WTC11 (cell line): ENCODE measurements around the gene AANAT. TPM values are rescaled to one million over a fixed set of nuclear protein-coding genes. Genes with fewer than 3 reads are reported as not detected.

Experiments
- ATAC-seq: fragments of 200-7000 bp; cut with Tn5 transposase; 2 replicates; pipeline ENCODE4 v1.10.0; 2021; ENCODE audit warnings: mild to moderate bottlenecking, moderate library complexity
- CTCF ChIA-PET: fragments of 300-600 bp; sonication (Branson Sonifier 250); formaldehyde crosslinking; loops from one replicate; lab custom pipeline; 2021; ENCODE audit warnings: antibody characterized with exemption; lab: Charles Lee
- POLR2A ChIA-PET: fragments of 350-600 bp; sonication (Branson Sonifier 250); formaldehyde crosslinking; loops from one replicate; lab custom pipeline; 2021; ENCODE audit warnings: antibody characterized with exemption; lab: Charles Lee
- DNase-seq: peaks from one replicate; pipeline ENCODE4 v3.0.0; 2021; ENCODE audit warnings: low spot score
- H3K27ac Mint-ChIP-seq: 2 replicates; pipeline ENCODE4 v1.8.0; 2021; ENCODE audit warnings: mixed read lengths
- H3K27me3 Mint-ChIP-seq: 2 replicates; pipeline ENCODE4 v1.8.0; 2021; ENCODE audit warnings: low read depth, mild to moderate bottlenecking, moderate library complexity, mixed read lengths
- H3K36me3 Mint-ChIP-seq: 2 replicates; pipeline ENCODE4 v1.8.0; 2021; ENCODE audit warnings: mixed read lengths
- H3K4me1 Mint-ChIP-seq: 2 replicates; pipeline ENCODE4 v1.8.0; 2022; ENCODE audit warnings: mixed read lengths
- H3K4me3 Mint-ChIP-seq: 2 replicates; pipeline ENCODE4 v1.8.0; 2021; ENCODE audit warnings: mild to moderate bottlenecking, moderate library complexity, mixed read lengths
- H3K9me3 Mint-ChIP-seq: 2 replicates; pipeline ENCODE4 v1.8.0; 2021; ENCODE audit warnings: mixed read lengths
- AFF4 ChIP-seq: sonication (generic); formaldehyde crosslinking; IDR thresholded peaks from 2 replicates; pipeline ENCODE4 v1.8.1; 2023; ENCODE audit warnings: mild to moderate bottlenecking, missing genetic modification reagents, borderline replicate concordance
- ATF3 ChIP-seq: sonication (generic); formaldehyde crosslinking; conservative IDR thresholded peaks from 2 replicates; pipeline ENCODE4 v1.8.1; 2022; ENCODE audit warnings: mild to moderate bottlenecking, missing genetic modification reagents
- CBFB ChIP-seq: sonication (generic); formaldehyde crosslinking; IDR thresholded peaks from 2 replicates; pipeline ENCODE4 v1.8.1; 2022; ENCODE audit warnings: mild to moderate bottlenecking, low read depth, missing genetic modification reagents
- CREB1 ChIP-seq: sonication (generic); formaldehyde crosslinking; IDR thresholded peaks from 2 replicates; pipeline ENCODE4 v1.8.0; 2023; ENCODE audit warnings: mild to moderate bottlenecking, missing genetic modification reagents
- CTCF ChIP-seq: fragments of 200-600 bp; IDR thresholded peaks from 2 replicates; pipeline ENCODE4 v1.8.0; 2022; ENCODE audit warnings: antibody characterized with exemption
- E2F4 ChIP-seq: sonication (generic); formaldehyde crosslinking; IDR thresholded peaks from 2 replicates; pipeline ENCODE4 v1.8.1; 2022; ENCODE audit warnings: low read depth, mild to moderate bottlenecking, moderate library complexity, missing genetic modification reagents, borderline replicate concordance
- ELF4 ChIP-seq: sonication (generic); formaldehyde crosslinking; IDR thresholded peaks from 2 replicates; pipeline ENCODE4 v1.8.1; 2022; ENCODE audit warnings: low read depth, mild to moderate bottlenecking, moderate library complexity, missing genetic modification reagents
- FOXP4 ChIP-seq: sonication (generic); formaldehyde crosslinking; IDR thresholded peaks from 2 replicates; pipeline ENCODE4 v1.8.0; 2022; ENCODE audit warnings: mild to moderate bottlenecking, missing genetic modification reagents
- IRF2 ChIP-seq: sonication (generic); formaldehyde crosslinking; IDR thresholded peaks from 2 replicates; pipeline ENCODE4 v1.8.0; 2022; ENCODE audit warnings: low read depth, missing genetic modification reagents, borderline replicate concordance
- MXD4 ChIP-seq: fragments of 250-450 bp; sonication (Bioruptor Pico); IDR thresholded peaks from 2 replicates; pipeline ENCODE4 v1.8.0; 2021; ENCODE audit warnings: mild to moderate bottlenecking, moderate library complexity, borderline replicate concordance
- NFE2L1 ChIP-seq: sonication (generic); formaldehyde crosslinking; IDR thresholded peaks from 2 replicates; pipeline ENCODE4 v1.8.1; 2023; ENCODE audit warnings: missing genetic modification reagents
- NR1H2 ChIP-seq: sonication (generic); formaldehyde crosslinking; IDR thresholded peaks from 2 replicates; pipeline ENCODE4 v1.9.0; 2021; ENCODE audit warnings: mild to moderate bottlenecking, moderate library complexity, missing genetic modification reagents
- PRDM15 ChIP-seq: sonication (generic); formaldehyde crosslinking; IDR thresholded peaks from 2 replicates; pipeline ENCODE4 v1.8.0; 2022; ENCODE audit warnings: missing genetic modification reagents
- RORB ChIP-seq: fragments of 250-450 bp; sonication (Bioruptor Pico); IDR thresholded peaks from 2 replicates; pipeline ENCODE4 v1.9.0; 2021; ENCODE audit warnings: mild to moderate bottlenecking
- TEAD4 ChIP-seq: sonication (generic); formaldehyde crosslinking; IDR thresholded peaks from 2 replicates; pipeline ENCODE4 v1.8.0; 2022; ENCODE audit warnings: mild to moderate bottlenecking, missing genetic modification reagents
- USF2 ChIP-seq: sonication (generic); formaldehyde crosslinking; IDR thresholded peaks from 2 replicates; pipeline ENCODE4 v1.8.1; 2023; ENCODE audit warnings: mild to moderate bottlenecking, missing genetic modification reagents, moderate library complexity
- ZNF671 ChIP-seq: fragments of 250-450 bp; sonication (Bioruptor Pico); IDR thresholded peaks from 2 replicates; pipeline ENCODE4 v1.8.0; 2021; ENCODE audit warnings: mild to moderate bottlenecking
- total RNA-seq: library from RNA; stranded (reverse); gene quantifications from 3 replicates; pipeline ENCODE4 v1.2.3, GENCODE V29; 2021

The AANAT gene
- total RNA-seq, 1 experiment from 2014 or later, result 0.17 TPM

- no peak for TF ChIP-seq ZNF671 (CRISPR knock-in tag)
- TF ChIP-seq MXD4 (CRISPR knock-in tag), result no peak
- TF ChIP-seq TEAD4 (CRISPR knock-in tag), result no peak
- TF ChIP-seq ELF4 (CRISPR knock-in tag), result no peak
- POLR2A ChIA-PET, result no interaction called here
- Mint-ChIP-seq H3K4me3 (no peak overlapping the region), H3K4me1 (peaks cover 65% of the 10 kb centered on the region), H3K36me3 (no peaks in the 10 kb centered on the region), H3K27ac (peak overlapping the region; percentile 43), H3K27me3 (no peaks in the 10 kb centered on the region), H3K9me3 (no peaks in the 10 kb centered on the region)
- DNase-seq (no peak), ATAC-seq (peak; percentile 26; the same call in 1 of the 2 replicates)
- CTCF ChIA-PET, result interaction anchor here (1.4 kb wide), 1 partner anchor 50 kb away, joined by 4 read pairs; no protein-coding TSS in a partner anchor
These were observed 35.4 kb upstream of the AANAT start for GRCh38 chr17:76432004-76432403.

- CTCF ChIA-PET, result no interaction called here
- Mint-ChIP-seq H3K4me3 (no peak overlapping the region), H3K27ac (peak overlapping the region; percentile 82; the same call in 1 of the 2 replicates), H3K9me3 (no peaks in the 10 kb centered on the region), H3K4me1 (peaks cover 63% of the 10 kb centered on the region), H3K36me3 (no peaks in the 10 kb centered on the region), H3K27me3 (no peaks in the 10 kb centered on the region)
- DNase-seq (no peak), ATAC-seq (peak; percentile 59)
- POLR2A ChIA-PET, result no interaction called here
- TF ChIP-seq CTCF (peak; percentile 46), RORB (CRISPR knock-in tag) (no peak), ELF4 (CRISPR knock-in tag) (no peak)
These were observed 34.6 kb upstream of the AANAT start for GRCh38 chr17:76432712-76433336.

- ChIA-PET CTCF (no interaction called here), POLR2A (no interaction called here)
- H3K9me3 Mint-ChIP-seq, result no peaks in the 10 kb centered on the region
- no peaks in the 10 kb centered on the region for H3K36me3 Mint-ChIP-seq
- no peaks in the 10 kb centered on the region for H3K27me3 Mint-ChIP-seq
- ATAC-seq, result no peak
- no peak overlapping the region for H3K4me3 Mint-ChIP-seq
- peak overlapping the region; percentile 75 for H3K27ac Mint-ChIP-seq
- DNase-seq, result no peak
- H3K4me1 Mint-ChIP-seq, result peaks cover 63% of the 10 kb centered on the region
- TF ChIP-seq CBFB (CRISPR knock-in tag), result no peak
- TF ChIP-seq ATF3 (CRISPR knock-in tag), result no peak
- TF ChIP-seq USF2 (CRISPR knock-in tag), result no peak
- no peak for TF ChIP-seq PRDM15 (CRISPR knock-in tag)
- TF ChIP-seq CREB1 (CRISPR knock-in tag), result no peak
- TF ChIP-seq AFF4 (CRISPR knock-in tag), result no peak
- no peak for TF ChIP-seq NR1H2
- no peak for TF ChIP-seq NFE2L1
- no peak for TF ChIP-seq FOXP4
- TF ChIP-seq IRF2 (CRISPR knock-in tag), result no peak
- TF ChIP-seq MXD4 (CRISPR knock-in tag), result no peak
- no peak for TF ChIP-seq E2F4
These were observed 33.7 kb upstream of the AANAT start for GRCh38 chr17:76433693-76434092.
